Measurements from ENCODE around the gene SLBP. TPM values are rescaled to one million over a fixed set of nuclear protein-coding genes. Genes with fewer than 3 reads are reported as not detected.

SLBP gene
- total RNA-seq, 2 donors from 2014 or later, result 29.8 to 30.5 TPM

GRCh38 chr4:1661695-1662094 lies 50.4 kb downstream of the SLBP start:
- Histone ChIP-seq H3K4me1 (ENCODE audit: control insufficient read depth in 1 of 2, low read depth in 2 of 2) (peaks cover 3 to 5% of the 10 kb centered on the region in 2 donors), H3K4me3 (no peak overlapping the region), H3K27me3 (replicated peaks; ENCODE audit: insufficient read depth) (no peaks in the 10 kb centered on the region), H3K27ac (no peak overlapping the region), H3K36me3 (no peaks in the 10 kb centered on the region), H3K9me3 (no peaks in the 10 kb centered on the region)
- no peak for ATAC-seq (ENCODE audit: insufficient number of reproducible peaks, low FRiP score, low read depth)
- DNase-seq (ENCODE audit: low spot score), result no peak
- no peak for TF ChIP-seq CTCF (IDR thresholded peaks at IDR 0.05)

GRCh38 chr4:1660948-1661677 lies 51.0 kb downstream of the SLBP start:
- Histone ChIP-seq H3K36me3 (no peaks in the 10 kb centered on the region), H3K4me3 (no peak overlapping the region), H3K27me3 (replicated peaks; ENCODE audit: insufficient read depth) (no peaks in the 10 kb centered on the region), H3K27ac (no peak overlapping the region), H3K9me3 (no peaks in the 10 kb centered on the region), H3K4me1 (ENCODE audit: control insufficient read depth in 1 of 2, low read depth in 2 of 2) (peaks cover 0 to 3% of the 10 kb centered on the region in 2 donors)
- no peak for TF ChIP-seq CTCF (IDR thresholded peaks at IDR 0.05)
- no peak for ATAC-seq (ENCODE audit: insufficient number of reproducible peaks, low FRiP score, low read depth)
- DNase-seq (ENCODE audit: low spot score), result no peak

- no peak for DNase-seq (ENCODE audit: low spot score)
- Histone ChIP-seq H3K36me3 (no peaks in the 10 kb centered on the region), H3K4me1 (ENCODE audit: control insufficient read depth in 1 of 2, low read depth in 2 of 2) (peaks cover 0 to 2% of the 10 kb centered on the region in 2 donors), H3K4me3 (no peak overlapping the region), H3K9me3 (no peaks in the 10 kb centered on the region), H3K27me3 (replicated peaks; ENCODE audit: insufficient read depth) (no peaks in the 10 kb centered on the region), H3K27ac (no peak overlapping the region)
- TF ChIP-seq CTCF (IDR thresholded peaks at IDR 0.05), result no peak
- no peak for ATAC-seq (ENCODE audit: insufficient number of reproducible peaks, low FRiP score, low read depth)
Observed at GRCh38 chr4:1659104-1660043, 52.7 kb downstream of the SLBP start.

DNA sequence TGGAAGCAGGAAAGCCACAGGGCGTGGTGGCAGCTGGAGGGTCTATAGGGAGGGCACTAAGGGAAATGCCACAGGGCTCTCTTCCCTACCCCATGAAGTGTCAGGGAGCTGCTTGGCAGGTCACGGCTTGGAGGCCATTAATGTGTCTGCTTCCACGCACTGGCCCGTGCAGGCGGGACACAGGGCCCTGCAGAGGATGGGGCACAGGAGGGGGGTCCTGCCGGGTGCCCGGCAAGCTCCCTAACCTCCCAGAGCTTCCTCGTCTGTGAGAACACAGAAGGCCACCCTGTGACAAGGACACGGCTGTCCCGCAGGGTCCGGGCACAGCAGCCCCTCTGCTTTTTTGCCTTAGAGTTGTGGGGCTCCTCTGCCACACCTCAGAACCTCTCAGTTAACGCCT lies 53.5 kb downstream of the SLBP start:
- H3K4me3 ChIP-seq, result no peak overlapping the region

More for the DNA sequence above, 53.5 kb downstream of the SLBP start:
- Histone ChIP-seq H3K27ac (no peak overlapping the region), H3K27me3 (replicated peaks; ENCODE audit: insufficient read depth) (no peaks in the 10 kb centered on the region), H3K36me3 (no peaks in the 10 kb centered on the region), H3K4me1 (ENCODE audit: control insufficient read depth in 1 of 2, low read depth in 2 of 2) (no peaks in the 10 kb centered on the region), H3K9me3 (no peaks in the 10 kb centered on the region)
- no peak for TF ChIP-seq CTCF (IDR thresholded peaks at IDR 0.05)
- DNase-seq (ENCODE audit: low spot score), result no peak
- no peak for ATAC-seq (ENCODE audit: insufficient number of reproducible peaks, low FRiP score, low read depth)
